ENCODE results near the gene AHRR. TPM values are rescaled to one million over a fixed set of nuclear protein-coding genes. Genes with fewer than 3 reads are reported as not detected.

AHRR gene
- total RNA-seq, 2 donors from 2014 or later: 0.12 to 0.30 TPM

GRCh38 chr5:431711-432050 lies 110.2 kb downstream of the AHRR start:
- Histone ChIP-seq H3K27me3 (no peaks in the 10 kb centered on the region), H3K4me1 (peaks cover 0 to 7% of the 10 kb centered on the region in 2 donors)

GRCh38 chr5:432201-432927 lies 110.8 kb downstream of the AHRR start:
- H3K27me3 ChIP-seq: no peaks in the 10 kb centered on the region
- TF ChIP-seq, protein P1, sequence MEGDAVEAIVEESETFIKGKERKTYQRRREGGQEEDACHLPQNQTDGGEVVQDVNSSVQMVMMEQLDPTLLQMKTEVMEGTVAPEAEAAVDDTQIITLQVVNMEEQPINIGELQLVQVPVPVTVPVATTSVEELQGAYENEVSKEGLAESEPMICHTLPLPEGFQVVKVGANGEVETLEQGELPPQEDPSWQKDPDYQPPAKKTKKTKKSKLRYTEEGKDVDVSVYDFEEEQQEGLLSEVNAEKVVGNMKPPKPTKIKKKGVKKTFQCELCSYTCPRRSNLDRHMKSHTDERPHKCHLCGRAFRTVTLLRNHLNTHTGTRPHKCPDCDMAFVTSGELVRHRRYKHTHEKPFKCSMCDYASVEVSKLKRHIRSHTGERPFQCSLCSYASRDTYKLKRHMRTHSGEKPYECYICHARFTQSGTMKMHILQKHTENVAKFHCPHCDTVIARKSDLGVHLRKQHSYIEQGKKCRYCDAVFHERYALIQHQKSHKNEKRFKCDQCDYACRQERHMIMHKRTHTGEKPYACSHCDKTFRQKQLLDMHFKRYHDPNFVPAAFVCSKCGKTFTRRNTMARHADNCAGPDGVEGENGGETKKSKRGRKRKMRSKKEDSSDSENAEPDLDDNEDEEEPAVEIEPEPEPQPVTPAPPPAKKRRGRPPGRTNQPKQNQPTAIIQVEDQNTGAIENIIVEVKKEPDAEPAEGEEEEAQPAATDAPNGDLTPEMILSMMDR (IDR thresholded peaks at IDR 0.05): no peak

More at GRCh38 chr5:431711-432050, 110.2 kb downstream of the AHRR start:
- Histone ChIP-seq H3K4me3 (no peak overlapping the region), H3K27ac (no peak overlapping the region), H3K36me3 (no peaks in the 10 kb centered on the region), H3K9me3 (no peaks in the 10 kb centered on the region)
- no peak for DNase-seq (ENCODE audit: low spot score)
- TF ChIP-seq, protein P1 (IDR thresholded peaks at IDR 0.05): no peak

GRCh38 chr5:432928-433791 lies 111.6 kb downstream of the AHRR start:
- DNase-seq (ENCODE audit: low spot score): no peak
- Histone ChIP-seq H3K36me3 (no peaks in the 10 kb centered on the region), H3K27me3 (no peaks in the 10 kb centered on the region), H3K4me1 (peaks cover 0 to 7% of the 10 kb centered on the region in 2 donors), H3K27ac (no peak overlapping the region), H3K4me3 (no peak overlapping the region), H3K9me3 (no peaks in the 10 kb centered on the region)
- TF ChIP-seq, protein P1 (IDR thresholded peaks at IDR 0.05): no peak

More at GRCh38 chr5:432201-432927, 110.8 kb downstream of the AHRR start:
- Histone ChIP-seq H3K9me3 (no peaks in the 10 kb centered on the region), H3K4me3 (no peak overlapping the region), H3K27ac (no peak overlapping the region), H3K4me1 (peaks cover 0 to 7% of the 10 kb centered on the region in 2 donors), H3K36me3 (no peaks in the 10 kb centered on the region)
- no peak for DNase-seq (ENCODE audit: low spot score)

DNA sequence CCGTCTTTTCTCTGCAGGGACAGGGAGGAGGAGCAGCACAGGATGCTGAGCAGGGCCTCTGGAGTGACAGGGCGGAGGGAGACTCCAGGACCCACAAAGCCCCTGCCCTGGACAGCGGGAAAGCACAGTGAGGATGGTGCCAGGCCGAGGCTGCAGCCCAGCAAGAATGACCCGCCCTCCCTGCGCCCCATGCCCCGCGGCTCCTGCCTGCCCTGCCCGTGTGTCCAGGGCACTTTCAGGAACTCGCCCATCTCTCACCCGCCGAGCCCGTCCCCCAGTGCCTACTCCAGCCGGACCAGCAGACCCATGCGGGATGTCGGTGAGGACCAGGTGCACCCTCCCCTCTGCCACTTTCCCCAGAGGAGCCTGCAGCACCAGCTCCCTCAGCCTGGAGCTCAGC lies 112.3 kb downstream of the AHRR start:
- Histone ChIP-seq H3K4me1 (peaks cover 0 to 7% of the 10 kb centered on the region in 2 donors), H3K36me3 (no peaks in the 10 kb centered on the region), H3K9me3 (no peaks in the 10 kb centered on the region), H3K27ac (no peak overlapping the region), H3K4me3 (no peak overlapping the region), H3K27me3 (no peaks in the 10 kb centered on the region)
- TF ChIP-seq, protein P1 (IDR thresholded peaks at IDR 0.05): no peak
- DNase-seq (ENCODE audit: low spot score): no peak

DNA sequence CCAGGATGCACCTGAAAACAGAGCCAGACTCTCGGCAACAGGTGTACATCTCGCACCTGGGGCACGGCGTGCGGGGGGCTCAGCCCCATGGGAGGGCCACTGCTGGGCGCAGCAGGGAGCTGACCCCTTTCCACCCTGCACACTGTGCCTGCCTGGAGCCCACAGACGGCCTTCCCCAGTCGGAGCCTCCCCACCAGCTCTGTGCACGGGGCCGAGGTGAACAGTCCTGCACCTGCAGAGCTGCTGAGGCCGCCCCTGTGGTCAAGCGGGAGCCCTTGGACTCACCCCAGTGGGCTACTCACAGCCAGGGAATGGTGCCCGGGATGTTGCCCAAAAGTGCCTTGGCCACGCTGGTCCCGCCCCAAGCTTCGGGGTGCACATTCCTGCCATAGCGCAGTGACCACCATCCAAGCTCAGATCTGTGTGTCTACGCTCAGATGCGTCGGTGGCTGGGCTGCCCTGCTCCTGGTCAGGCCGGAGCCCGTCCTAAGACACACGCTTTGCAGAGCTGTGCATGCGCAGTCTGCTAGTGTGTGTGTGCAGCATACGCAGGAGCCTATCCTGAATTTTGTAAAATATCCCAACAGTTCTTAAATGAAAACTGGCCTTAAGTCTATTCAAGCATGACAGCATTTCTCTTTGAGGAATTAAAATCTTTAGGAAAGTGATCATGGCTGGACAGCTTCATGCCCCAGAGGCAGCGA lies 113.1 kb downstream of the AHRR start:
- no peak for DNase-seq (ENCODE audit: low spot score)
- no peaks in the 10 kb centered on the region for H3K9me3 ChIP-seq
- no peak overlapping the region for H3K27ac ChIP-seq
- H3K27me3 ChIP-seq: no peaks in the 10 kb centered on the region
- H3K4me3 ChIP-seq: no peak overlapping the region
- H3K4me1 ChIP-seq: peaks cover 0 to 4% of the 10 kb centered on the region in 2 donors
- TF ChIP-seq, protein P1 (IDR thresholded peaks at IDR 0.05): no peak
- no peaks in the 10 kb centered on the region for H3K36me3 ChIP-seq
